Measurements from ENCODE around the gene COL6A5. TPM values are rescaled to one million over a fixed set of nuclear protein-coding genes. Genes with fewer than 3 reads are reported as not detected.

The COL6A5 gene
- total and polyA plus RNA-seq, 9 of the 15 experiments (the other 6 are each of a cell fraction or from before 2014, with no cell fraction given) = 1.5 to 9.7 (median 5.6) TPM

GRCh38 chr3:130383424-130383823 lies 38.0 kb downstream of the COL6A5 start (continued):
- no peak for TF ChIP-seq ZNF311 (CRISPR knock-in tag; IDR thresholded peaks at IDR 0.05)
- no peak for TF ChIP-seq ETV6 (IDR thresholded peaks at IDR 0.05; ENCODE audit: borderline replicate concordance in 1 of 2, low read depth in 2 of 2, low read length in 1 of 2)
- no peak for TF ChIP-seq ETV6 (CRISPR knock-in tag; IDR thresholded peaks at IDR 0.05; ENCODE audit: borderline replicate concordance)
- TF ChIP-seq KLF13 (tag; IDR thresholded peaks at IDR 0.05; ENCODE audit: borderline replicate concordance, low read depth) = no peak
- TF ChIP-seq PHTF2 (CRISPR knock-in tag; IDR thresholded peaks at IDR 0.05) = no peak
- peak; percentile 35; the same call in 1 of the 2 replicates for TF ChIP-seq SMARCE1 (IDR thresholded peaks at IDR 0.05)
- TF ChIP-seq ZNF639 (CRISPR knock-in tag; conservative IDR thresholded peaks at IDR 0.05 in 1 of 2, IDR thresholded peaks at IDR 0.05 in 1 of 2) = 0 out of 4 replicates have a peak, but pooled peaks of 1 of the 2 experiments have one; percentile 33
- no peak for TF ChIP-seq ZKSCAN1 (IDR thresholded peaks at IDR 0.05; ENCODE audit: low read depth, low read length)
- TF ChIP-seq ZNF24 (IDR thresholded peaks at IDR 0.05) = no peak
- TF ChIP-seq SMARCA4 (IDR thresholded peaks at IDR 0.05) = peak; percentile 71
- TF ChIP-seq ZBTB1 (CRISPR knock-in tag; IDR thresholded peaks at IDR 0.05; ENCODE audit: borderline replicate concordance, low read depth) = no peak

All from K562 (cell line).